NB4 (cell line): Measurements from ENCODE around the gene IL17A.
A peak's percentile ranks its signal among the peaks of the same experiment; 100 is the strongest.

Experiments used
- DNase-seq: peaks from one replicate; pipeline ENCODE4 v3.0.0; 2010; ENCODE audit warnings: low read depth
- H3K4me3 ChIP-seq: one replicate; pipeline ENCODE4 v1.5.1; 2011; ENCODE audit warnings: mild to moderate bottlenecking, low read depth, low read length, moderate library complexity
- MYC ChIP-seq: IDR thresholded peaks from 2 replicates; pipeline ENCODE4 v1.6.1; 2011; ENCODE audit warnings: low read depth, low read length
- POLR2A ChIP-seq: IDR thresholded peaks from 2 replicates; pipeline ENCODE4 v1.6.1; 2011; ENCODE audit warnings: mild to moderate bottlenecking; ENCODE audit not compliant: insufficient read length; ENCODE audit errors: extremely low read depth
- TF ChIP-seq, protein P1 (sequence below): IDR thresholded peaks from 2 replicates; pipeline ENCODE4 v1.6.1; 2011; ENCODE audit warnings: low read depth, low read length
- TF ChIP-seq, protein P2 (sequence below): IDR thresholded peaks from one replicate; pipeline ENCODE4 v1.5.1; 2012; ENCODE audit warnings: low read depth, low read length

The IL17A gene

GRCh38 chr6:52201493-52201892, 15.3 kb downstream of the IL17A start:
- DNase-seq: no peak
- TF ChIP-seq MYC: no peak
- TF ChIP-seq, protein P1, sequence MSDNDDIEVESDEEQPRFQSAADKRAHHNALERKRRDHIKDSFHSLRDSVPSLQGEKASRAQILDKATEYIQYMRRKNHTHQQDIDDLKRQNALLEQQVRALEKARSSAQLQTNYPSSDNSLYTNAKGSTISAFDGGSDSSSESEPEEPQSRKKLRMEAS: no peak
- TF ChIP-seq, protein P2, sequence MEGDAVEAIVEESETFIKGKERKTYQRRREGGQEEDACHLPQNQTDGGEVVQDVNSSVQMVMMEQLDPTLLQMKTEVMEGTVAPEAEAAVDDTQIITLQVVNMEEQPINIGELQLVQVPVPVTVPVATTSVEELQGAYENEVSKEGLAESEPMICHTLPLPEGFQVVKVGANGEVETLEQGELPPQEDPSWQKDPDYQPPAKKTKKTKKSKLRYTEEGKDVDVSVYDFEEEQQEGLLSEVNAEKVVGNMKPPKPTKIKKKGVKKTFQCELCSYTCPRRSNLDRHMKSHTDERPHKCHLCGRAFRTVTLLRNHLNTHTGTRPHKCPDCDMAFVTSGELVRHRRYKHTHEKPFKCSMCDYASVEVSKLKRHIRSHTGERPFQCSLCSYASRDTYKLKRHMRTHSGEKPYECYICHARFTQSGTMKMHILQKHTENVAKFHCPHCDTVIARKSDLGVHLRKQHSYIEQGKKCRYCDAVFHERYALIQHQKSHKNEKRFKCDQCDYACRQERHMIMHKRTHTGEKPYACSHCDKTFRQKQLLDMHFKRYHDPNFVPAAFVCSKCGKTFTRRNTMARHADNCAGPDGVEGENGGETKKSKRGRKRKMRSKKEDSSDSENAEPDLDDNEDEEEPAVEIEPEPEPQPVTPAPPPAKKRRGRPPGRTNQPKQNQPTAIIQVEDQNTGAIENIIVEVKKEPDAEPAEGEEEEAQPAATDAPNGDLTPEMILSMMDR: no peak
- TF ChIP-seq POLR2A: no peak
- H3K4me3 ChIP-seq: no peak overlapping the region

DNA sequence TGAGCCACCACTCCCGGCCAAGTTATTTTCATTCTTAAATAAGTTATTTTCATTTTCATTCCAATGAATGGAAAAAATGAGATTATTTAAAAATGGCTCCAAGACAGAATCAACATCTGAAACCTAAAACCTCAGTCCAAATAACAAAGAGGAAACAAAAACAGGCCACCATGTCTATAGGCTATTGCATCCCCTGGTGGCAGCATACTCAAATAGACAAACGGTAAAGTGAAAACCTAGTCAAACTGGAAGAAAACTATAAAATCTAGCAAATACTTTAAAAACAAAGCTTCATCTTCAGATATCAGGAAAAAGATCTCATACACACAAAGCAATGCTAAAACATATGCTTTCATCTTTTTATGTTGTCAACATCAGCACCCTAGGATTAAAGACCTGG, 20.9 kb downstream of the IL17A start:
- H3K4me3 ChIP-seq: no peak overlapping the region
- no peak for DNase-seq
- TF ChIP-seq, protein P1: no peak
- TF ChIP-seq, protein P2: peak; percentile 15

DNA sequence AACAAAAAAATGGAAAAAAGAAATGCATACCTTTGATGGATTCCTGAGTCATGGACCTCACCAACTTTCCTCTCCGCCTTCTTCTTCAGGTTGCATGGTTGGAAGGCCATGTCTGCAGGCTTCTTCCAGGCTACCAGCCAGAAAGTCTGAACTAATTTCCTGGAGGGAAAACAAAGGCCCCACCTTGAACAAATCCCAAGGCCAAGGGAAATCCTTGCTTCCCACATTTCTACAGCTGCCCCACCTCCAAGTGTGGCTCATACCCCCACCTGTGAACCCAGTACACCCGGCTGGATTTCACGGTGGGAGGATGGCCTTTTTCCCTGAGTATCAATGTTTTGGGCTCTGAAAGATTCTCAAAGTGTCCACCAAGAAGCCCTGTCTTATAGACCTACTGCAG, 22.4 kb downstream of the IL17A start:
- TF ChIP-seq, protein P2: no peak
- TF ChIP-seq, protein P1: no peak
- no peak for TF ChIP-seq POLR2A
- no peak for TF ChIP-seq MYC
- DNase-seq: no peak
- H3K4me3 ChIP-seq: no peak overlapping the region

- TF ChIP-seq, protein P1: no peak
- TF ChIP-seq POLR2A: no peak
- TF ChIP-seq, protein P2: no peak
- no peak for TF ChIP-seq MYC
- DNase-seq: no peak
- no peak overlapping the region for H3K4me3 ChIP-seq
Observed at GRCh38 chr6:52209770-52210169, 23.6 kb downstream of the IL17A start.

DNA sequence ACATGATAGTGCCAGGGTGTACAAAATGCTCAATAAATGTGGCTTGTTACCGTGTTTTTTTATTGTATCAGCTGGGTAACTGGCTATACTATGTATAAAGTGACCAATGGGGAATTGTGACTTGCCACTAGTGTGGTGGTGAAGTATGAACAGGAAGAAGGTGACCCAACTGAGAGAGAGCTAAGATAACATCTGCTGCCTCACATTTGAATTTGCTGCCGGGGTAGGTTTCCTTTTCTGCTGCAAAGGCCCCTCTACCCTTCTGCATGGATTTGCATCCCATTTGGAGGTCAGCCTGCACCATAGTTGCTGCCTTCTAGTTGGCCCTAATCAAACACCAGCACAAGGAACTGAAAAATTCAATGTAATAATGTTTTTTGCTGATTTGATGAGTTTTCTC, 24.1 kb downstream of the IL17A start:
- DNase-seq: no peak
- no peak for TF ChIP-seq POLR2A
- TF ChIP-seq MYC: no peak
- TF ChIP-seq, protein P1: no peak
- TF ChIP-seq, protein P2: no peak

GRCh38 chr6:52213127-52213526, 27.0 kb downstream of the IL17A start:
- DNase-seq: no peak
- TF ChIP-seq MYC (no peak), POLR2A (no peak)
- TF ChIP-seq, protein P1: no peak
- TF ChIP-seq, protein P2: no peak
- H3K4me3 ChIP-seq: no peak overlapping the region

More for the DNA sequence above, 24.1 kb downstream of the IL17A start:
- no peak overlapping the region for H3K4me3 ChIP-seq
